PC-9 (cell line): ENCODE data around the gene GAST.

Source experiments
- EZH2 ChIP-seq: fragments of 200-600 bp; sonication (generic); IDR thresholded peaks from 2 replicates; pipeline ENCODE4 v1.8.0; 2017; ENCODE audit warnings: antibody characterized with exemption, low read depth
- TF ChIP-seq, protein P1 (sequence below): fragments of 200-600 bp; sonication (generic); conservative IDR thresholded peaks from 2 replicates; pipeline ENCODE4 v1.6.1; 2017; ENCODE audit warnings: mixed run types, antibody characterized with exemption, mild to moderate bottlenecking, moderate library complexity

DNA sequence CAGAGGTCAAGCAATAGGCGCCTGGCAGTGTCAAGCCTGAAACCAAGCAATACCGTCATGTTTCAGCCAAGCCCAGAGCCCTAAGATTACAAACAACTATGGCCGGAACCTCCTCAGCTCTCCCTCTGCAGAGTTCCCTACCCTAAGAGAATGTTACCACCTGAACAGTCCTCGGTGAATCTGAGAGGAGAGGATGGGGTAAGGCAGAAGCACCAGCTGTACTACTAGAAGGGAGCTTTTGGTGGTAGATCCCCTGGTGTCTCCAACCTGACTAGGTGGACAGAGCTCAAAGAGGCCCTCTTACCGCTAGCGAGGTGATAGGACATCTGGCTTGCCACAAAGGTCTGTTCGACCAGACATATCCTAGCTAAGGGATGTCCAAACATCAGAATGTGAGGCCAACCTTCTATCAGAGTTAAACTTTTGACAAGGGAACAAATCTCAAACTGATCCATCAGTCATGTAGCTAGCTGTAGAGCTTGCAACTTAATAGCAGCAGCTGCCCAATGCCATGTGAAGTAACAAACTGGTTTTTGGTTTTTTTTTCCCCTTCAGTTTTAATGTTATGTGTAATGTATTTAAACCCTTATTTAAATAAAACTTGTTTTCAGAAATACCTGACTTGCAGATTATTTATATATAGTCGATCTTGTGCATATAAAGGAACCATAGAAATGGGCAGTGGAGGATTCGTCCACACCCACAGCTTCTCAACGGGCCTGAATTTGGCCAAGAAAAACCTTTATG is 20.9 kb upstream of the GAST start:
- TF ChIP-seq, protein P1, sequence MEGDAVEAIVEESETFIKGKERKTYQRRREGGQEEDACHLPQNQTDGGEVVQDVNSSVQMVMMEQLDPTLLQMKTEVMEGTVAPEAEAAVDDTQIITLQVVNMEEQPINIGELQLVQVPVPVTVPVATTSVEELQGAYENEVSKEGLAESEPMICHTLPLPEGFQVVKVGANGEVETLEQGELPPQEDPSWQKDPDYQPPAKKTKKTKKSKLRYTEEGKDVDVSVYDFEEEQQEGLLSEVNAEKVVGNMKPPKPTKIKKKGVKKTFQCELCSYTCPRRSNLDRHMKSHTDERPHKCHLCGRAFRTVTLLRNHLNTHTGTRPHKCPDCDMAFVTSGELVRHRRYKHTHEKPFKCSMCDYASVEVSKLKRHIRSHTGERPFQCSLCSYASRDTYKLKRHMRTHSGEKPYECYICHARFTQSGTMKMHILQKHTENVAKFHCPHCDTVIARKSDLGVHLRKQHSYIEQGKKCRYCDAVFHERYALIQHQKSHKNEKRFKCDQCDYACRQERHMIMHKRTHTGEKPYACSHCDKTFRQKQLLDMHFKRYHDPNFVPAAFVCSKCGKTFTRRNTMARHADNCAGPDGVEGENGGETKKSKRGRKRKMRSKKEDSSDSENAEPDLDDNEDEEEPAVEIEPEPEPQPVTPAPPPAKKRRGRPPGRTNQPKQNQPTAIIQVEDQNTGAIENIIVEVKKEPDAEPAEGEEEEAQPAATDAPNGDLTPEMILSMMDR, result no peak
- no peak for TF ChIP-seq EZH2
